Measurements from ENCODE around the gene CEP89.

GRCh38 chr19:32917616-32917996, 54.2 kb downstream of the CEP89 start:
- no peak for TF ChIP-seq CTCF (IDR thresholded peaks at IDR 0.05 in 8 of 11, conservative IDR thresholded peaks at IDR 0.05 in 3 of 11)
- TF ChIP-seq POLR2A (IDR thresholded peaks at IDR 0.05): no peak
